Activated CD4-positive, CD25-positive, alpha-beta regulatory T cell treated with anti-CD3 and anti-CD28 coated beads, Interleukin-2, amount 50 U/mL, for 16 hours (primary cell): ENCODE results near the gene MYG1.

Experiments used
- DNase-seq: peaks from one replicate; pipeline ENCODE4 v3.0.0-alpha.2; 2020; ENCODE audit warnings: low read depth, low spot score

MYG1 gene

GRCh38 chr12:53299454-53300180 is at the start of gene MYG1:
MYG1 (plus strand) TSS chr12:53299695; CDS start chr12:53299738, 43 bp downstream.
- peak; percentile 69 for DNase-seq

- DNase-seq: peak; percentile 34
Measured at GRCh38 chr12:53251477-53252348, 47.8 kb upstream of the MYG1 start.

GRCh38 chr12:53252349-53252916 is 47.1 kb upstream of the MYG1 start:
- no peak for DNase-seq

GRCh38 chr12:53253298-53253697 is 46.2 kb upstream of the MYG1 start:
- no peak for DNase-seq

GRCh38 chr12:53254816-53255545 is 44.5 kb upstream of the MYG1 start:
- no peak for DNase-seq

- DNase-seq: no peak
Measured at GRCh38 chr12:53255996-53256395, 43.5 kb upstream of the MYG1 start.

GRCh38 chr12:53258541-53259539 is 40.7 kb upstream of the MYG1 start:
- no peak for DNase-seq

- DNase-seq: no peak
Measured at GRCh38 chr12:53259891-53260290, 39.6 kb upstream of the MYG1 start.

- DNase-seq: no peak
Measured at GRCh38 chr12:53265783-53266182, 33.7 kb upstream of the MYG1 start.

GRCh38 chr12:53267306-53267998 is 32.0 kb upstream of the MYG1 start:
- no peak for DNase-seq

GRCh38 chr12:53267999-53268629 is 31.4 kb upstream of the MYG1 start, which contains the start of gene ESPL1:
ESPL1 (plus strand) TSS chr12:53268299; CDS start chr12:53268767, 468 bp downstream.
- DNase-seq: peak; percentile 64

- no peak for DNase-seq
Measured at GRCh38 chr12:53268630-53269562, 30.6 kb upstream of the MYG1 start.

- DNase-seq: no peak
Measured at GRCh38 chr12:53274445-53274844, 25.1 kb upstream of the MYG1 start.

- no peak for DNase-seq
Measured at GRCh38 chr12:53276511-53276910, 23.0 kb upstream of the MYG1 start.

GRCh38 chr12:53277981-53278380 is 21.5 kb upstream of the MYG1 start:
- no peak for DNase-seq

- DNase-seq: no peak
Measured at GRCh38 chr12:53279283-53279869, 20.1 kb upstream of the MYG1 start.

- DNase-seq: no peak
Measured at GRCh38 chr12:53279888-53280498, 19.5 kb upstream of the MYG1 start.
